GM12801 (cell line): Measurements from ENCODE around the gene HEATR9.

ENCODE experiments used
- TF ChIP-seq, protein P1 (sequence below): IDR thresholded peaks from one replicate; pipeline ENCODE4 v1.5.1; 2011; ENCODE audit warnings: control low read depth; ENCODE audit not compliant: insufficient read length; ENCODE audit errors: extremely low read depth

HEATR9 gene

DNA sequence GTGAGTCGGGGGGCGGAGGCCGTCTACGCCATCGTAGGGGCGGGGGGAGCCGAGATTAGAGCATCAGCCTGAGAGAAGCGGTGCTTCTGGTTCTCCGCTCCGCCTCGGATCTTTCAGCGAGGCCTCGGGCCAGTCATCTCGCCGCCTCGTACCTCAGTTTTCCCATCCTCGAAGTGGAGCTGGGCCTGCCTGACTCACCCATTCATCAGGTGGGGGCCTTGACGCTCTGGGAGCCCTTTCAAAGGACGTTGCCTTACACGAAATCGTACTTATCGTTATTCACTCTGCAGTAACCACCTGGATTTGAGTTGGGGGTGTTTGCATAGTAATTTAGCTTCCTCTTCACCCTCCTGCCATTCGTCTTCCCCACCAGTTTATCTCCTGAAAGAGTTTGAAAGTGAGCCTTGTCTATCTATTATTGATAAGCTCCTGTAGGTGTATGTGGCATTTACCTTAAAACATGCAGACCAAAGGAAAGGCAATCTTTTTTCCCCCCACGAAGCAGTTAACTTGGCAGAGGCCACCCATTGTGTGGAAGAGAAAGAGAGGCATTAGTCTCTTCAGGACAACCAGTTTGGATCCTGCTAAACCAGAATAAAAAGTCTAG is 58.7 kb downstream of the HEATR9 start:
- TF ChIP-seq, protein P1, sequence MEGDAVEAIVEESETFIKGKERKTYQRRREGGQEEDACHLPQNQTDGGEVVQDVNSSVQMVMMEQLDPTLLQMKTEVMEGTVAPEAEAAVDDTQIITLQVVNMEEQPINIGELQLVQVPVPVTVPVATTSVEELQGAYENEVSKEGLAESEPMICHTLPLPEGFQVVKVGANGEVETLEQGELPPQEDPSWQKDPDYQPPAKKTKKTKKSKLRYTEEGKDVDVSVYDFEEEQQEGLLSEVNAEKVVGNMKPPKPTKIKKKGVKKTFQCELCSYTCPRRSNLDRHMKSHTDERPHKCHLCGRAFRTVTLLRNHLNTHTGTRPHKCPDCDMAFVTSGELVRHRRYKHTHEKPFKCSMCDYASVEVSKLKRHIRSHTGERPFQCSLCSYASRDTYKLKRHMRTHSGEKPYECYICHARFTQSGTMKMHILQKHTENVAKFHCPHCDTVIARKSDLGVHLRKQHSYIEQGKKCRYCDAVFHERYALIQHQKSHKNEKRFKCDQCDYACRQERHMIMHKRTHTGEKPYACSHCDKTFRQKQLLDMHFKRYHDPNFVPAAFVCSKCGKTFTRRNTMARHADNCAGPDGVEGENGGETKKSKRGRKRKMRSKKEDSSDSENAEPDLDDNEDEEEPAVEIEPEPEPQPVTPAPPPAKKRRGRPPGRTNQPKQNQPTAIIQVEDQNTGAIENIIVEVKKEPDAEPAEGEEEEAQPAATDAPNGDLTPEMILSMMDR: no peak

DNA sequence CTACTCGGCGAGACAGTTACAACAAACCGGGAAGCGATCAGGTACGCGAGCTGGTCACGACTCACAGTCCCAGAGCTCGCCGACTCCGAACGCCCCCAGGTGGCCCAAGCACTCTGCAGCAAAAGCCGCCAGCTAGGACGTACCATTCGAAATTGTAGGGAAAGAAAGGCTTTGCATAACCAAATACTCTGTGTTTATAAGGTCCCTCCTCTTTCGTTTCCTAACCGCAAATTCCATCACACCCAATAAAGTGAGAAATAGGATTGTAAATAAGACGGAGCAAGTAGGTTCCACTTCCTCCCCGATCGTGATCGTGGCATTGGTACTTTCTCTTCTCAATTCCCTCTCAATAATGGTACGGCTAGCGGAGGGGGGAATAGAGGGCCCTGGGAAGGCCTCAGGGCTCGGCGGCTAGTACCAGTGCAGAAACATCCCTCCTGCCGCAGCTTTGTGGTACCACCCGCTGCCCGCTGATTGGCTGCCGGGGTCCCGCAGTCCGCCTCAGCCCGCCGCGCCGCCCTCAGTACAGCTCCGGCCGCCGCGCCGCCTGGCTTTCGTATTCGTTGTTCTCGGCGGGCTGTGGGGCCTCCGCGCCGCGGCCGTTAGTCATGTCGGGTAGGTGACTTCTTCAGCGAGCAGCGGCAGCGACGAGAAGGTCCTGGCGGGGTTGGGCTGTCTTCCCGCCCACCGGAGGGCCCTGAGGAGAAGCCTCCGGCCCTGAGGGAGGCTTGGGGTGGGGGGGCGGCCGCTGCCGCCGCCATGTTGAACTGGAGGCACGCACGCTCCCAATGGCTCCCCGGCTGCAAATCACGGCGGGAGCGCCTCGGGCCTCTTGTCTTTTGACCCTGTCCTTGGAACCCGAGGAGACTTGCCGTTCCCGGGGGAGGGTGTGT is 59.5 kb downstream of the HEATR9 start, which contains the start of gene TAF15:
TSS of gene TAF15 (plus strand) at position 523 of the 893 bp plus-strand sequence. CDS start at position 609, 86 bp downstream.
- TF ChIP-seq, protein P1: no peak

DNA sequence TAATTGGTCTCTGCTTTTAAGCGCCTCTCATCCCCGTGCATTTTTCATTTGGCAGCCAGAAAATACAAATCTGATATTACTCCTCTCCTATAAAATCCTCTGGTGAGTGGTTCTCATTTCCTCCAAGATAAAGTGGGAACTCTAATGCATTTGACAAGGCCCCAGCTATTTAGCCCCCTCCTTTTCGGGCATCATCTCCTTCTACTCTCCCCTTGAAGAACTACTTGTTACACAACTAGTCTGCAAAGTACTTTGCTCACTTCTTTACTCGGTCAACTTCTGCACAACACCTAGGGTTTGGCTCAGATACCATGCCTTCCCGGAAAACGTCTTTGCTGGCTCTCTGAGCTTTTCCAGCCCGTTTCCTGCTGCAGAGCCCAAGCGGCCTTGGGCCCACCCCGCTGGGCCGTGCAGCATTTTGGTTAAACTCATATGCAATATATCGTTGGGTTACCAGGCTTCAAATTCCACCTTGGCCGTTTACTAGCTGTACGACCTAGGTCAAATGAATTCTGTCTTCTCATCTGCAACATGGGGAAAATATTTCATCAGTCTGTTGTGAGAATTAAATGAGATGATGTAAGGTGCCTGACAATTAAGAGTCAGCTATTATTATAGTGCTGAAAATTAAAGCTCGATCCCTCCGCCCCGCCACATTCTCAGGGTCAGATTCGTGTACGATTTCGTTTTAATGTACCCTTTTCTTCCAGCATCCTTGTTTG is 60.3 kb downstream of the HEATR9 start:
- TF ChIP-seq, protein P1: no peak

DNA sequence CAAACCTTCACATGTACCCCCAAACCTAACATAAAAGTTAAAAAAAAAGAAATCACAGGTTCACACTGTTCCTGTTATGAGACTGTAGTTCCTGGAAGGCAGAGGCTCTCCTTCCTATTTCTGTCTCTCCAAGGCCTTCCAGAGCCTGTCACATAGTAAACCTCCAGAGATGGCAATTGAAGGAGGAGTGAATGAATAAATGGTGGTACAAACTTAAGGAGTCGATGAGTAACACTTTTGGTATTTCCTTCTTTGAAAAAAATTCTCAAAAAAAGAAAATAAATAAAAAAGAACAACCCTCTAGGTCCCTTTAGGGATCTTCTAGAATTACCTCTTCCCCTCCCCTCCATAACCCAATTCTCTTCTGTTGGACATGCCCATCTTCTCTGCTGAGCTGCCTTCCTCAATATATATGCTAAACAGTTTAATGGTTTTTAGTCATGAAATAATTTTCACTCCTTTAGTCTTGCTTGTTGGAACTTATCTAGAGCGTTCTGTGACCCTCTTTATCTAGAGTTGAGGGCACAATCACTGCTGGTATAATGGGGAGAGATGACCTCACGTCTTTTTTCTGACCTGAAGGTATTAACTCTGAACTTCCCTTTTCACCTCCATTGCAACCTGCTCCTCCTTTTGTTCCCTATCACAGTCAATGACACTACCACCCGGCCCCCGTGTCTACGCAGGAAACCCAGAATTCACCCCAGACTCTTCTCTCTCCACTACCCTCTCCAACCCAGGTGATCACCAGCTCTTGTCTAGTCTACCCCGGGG is 61.1 kb downstream of the HEATR9 start:
- TF ChIP-seq, protein P1: no peak
